ENCODE results near the gene ZNF76.

- TF ChIP-seq CTCF (IDR thresholded peaks at IDR 0.05) (no peak), EP300 (IDR thresholded peaks at IDR 0.05) (no peak), TP53 (CRISPR knock-in tag; IDR thresholded peaks at IDR 0.05) (no peak), BCL3 (IDR thresholded peaks at IDR 0.05) (no peak), ATOH8 (CRISPR knock-in tag; IDR thresholded peaks at IDR 0.05; ENCODE audit: low read depth) (no peak), CHD2 (IDR thresholded peaks at IDR 0.05; ENCODE audit: low read length, partially characterized antibody) (no peak), RARB (CRISPR knock-in tag; IDR thresholded peaks at IDR 0.05) (no peak), HOXA7 (CRISPR knock-in tag; IDR thresholded peaks at IDR 0.05) (no peak)
These were observed 61.6 kb downstream of the ZNF76 start for GRCh38 chr6:35321091-35321490.

All from A549 (cell line).